Calu3 (cell line): Measurements from ENCODE around the gene SMIM24. TPM values are rescaled to one million over a fixed set of nuclear protein-coding genes. Genes with fewer than 3 reads are reported as not detected.
A peak's percentile ranks its signal among the peaks of the same experiment; 100 is the strongest.

ENCODE experiments used
- BruUV-seq: library from RNA; stranded (reverse); fragments of 400-500 nt; replicated peaks from 2 replicates; lab custom pipeline; 2021; lab: Mats Ljungman, UMichigan
- CTCF ChIA-PET: fragments of 300-600 bp; sonication (Branson Sonifier 250); formaldehyde crosslinking; loops from one replicate; lab custom pipeline; 2022; ENCODE audit warnings: antibody characterized with exemption; lab: Charles Lee
- DNase-seq: peaks from one replicate; pipeline ENCODE4 v3.0.0; 2022
- H3K27ac Mint-ChIP-seq: one replicate; pipeline ENCODE4 v1.8.0; 2022; ENCODE audit warnings: mixed read lengths; ENCODE audit not compliant: unreplicated experiment
- H3K27me3 Mint-ChIP-seq: one replicate; pipeline ENCODE4 v1.8.0; 2022; ENCODE audit warnings: mixed read lengths; ENCODE audit not compliant: unreplicated experiment
- H3K36me3 Mint-ChIP-seq: one replicate; pipeline ENCODE4 v1.8.0; 2022; ENCODE audit warnings: mild to moderate bottlenecking, moderate library complexity, mixed read lengths; ENCODE audit not compliant: insufficient read depth, unreplicated experiment
- H3K4me1 Mint-ChIP-seq: one replicate; pipeline ENCODE4 v1.8.0; 2022; ENCODE audit warnings: mild to moderate bottlenecking, low read depth, mixed read lengths; ENCODE audit not compliant: unreplicated experiment
- H3K4me3 Mint-ChIP-seq: one replicate; pipeline ENCODE4 v1.8.0; 2022; ENCODE audit warnings: mild to moderate bottlenecking, low read depth, moderate library complexity, mixed read lengths; ENCODE audit not compliant: unreplicated experiment
- H3K9me3 Mint-ChIP-seq: one replicate; pipeline ENCODE4 v1.8.0; 2022; ENCODE audit warnings: low read depth, mixed read lengths; ENCODE audit not compliant: unreplicated experiment
- intact Hi-C: fragments of 100-400 bp; cut with micrococcal nuclease; formaldehyde crosslinking; loops from one replicate; pipeline ENCODE4 v1.10.0; 2022; ENCODE audit not compliant: unreplicated experiment
- total RNA-seq: library from RNA; stranded (reverse); gene quantifications from 2 replicates; pipeline ENCODE4 v1.2.3, GENCODE V29; 2022
- TF ChIP-seq, protein P1 (sequence below): fragments of 200-600 bp; IDR thresholded peaks from one replicate; pipeline ENCODE4 v1.8.0; 2022; ENCODE audit warnings: antibody characterized with exemption; ENCODE audit not compliant: unreplicated experiment

Gene SMIM24
- total RNA-seq, 1 experiment from 2014 or later: 1.5 TPM

DNA sequence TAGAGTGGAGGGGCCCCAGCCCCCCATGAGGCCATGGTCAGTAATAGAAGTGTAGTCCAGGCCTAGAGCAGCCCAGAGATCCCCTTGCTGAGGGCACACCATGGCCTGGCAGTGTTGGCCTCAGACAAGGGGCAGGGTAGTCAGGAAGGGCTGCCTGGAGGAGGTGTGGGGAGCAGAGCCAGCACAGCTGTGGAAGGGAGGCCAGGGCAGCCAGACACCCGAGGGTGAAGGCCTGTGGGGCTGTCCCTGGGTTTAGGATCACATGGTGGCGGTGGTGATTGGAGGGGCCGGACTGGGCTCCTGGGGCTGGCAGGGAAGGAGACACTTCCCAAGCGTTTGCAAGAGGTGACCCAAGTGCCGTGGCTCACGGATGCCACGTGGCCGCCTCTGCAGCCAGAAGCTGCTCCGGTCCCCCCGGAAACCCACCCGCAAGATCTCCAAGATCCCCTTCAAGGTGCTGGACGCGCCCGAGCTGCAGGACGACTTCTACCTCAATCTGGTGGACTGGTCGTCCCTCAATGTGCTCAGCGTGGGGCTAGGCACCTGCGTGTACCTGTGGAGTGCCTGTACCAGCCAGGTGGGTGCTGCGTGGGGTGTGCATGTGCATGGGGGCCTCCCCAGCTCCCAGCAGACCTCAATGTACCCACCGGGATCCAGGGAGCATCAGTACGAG, 47.0 kb upstream of the SMIM24 start:
- H3K4me1 Mint-ChIP-seq: no peaks in the 10 kb centered on the region
- H3K4me3 Mint-ChIP-seq: no peak overlapping the region
- CTCF ChIA-PET: interaction anchor here (0.6 kb wide), 1 partner anchor 31 kb away, joined by 3 read pairs; no protein-coding TSS in a partner anchor
- BruUV-seq: no TSS peak
- peaks cover 23% of the 10 kb centered on the region for H3K36me3 Mint-ChIP-seq
- H3K9me3 Mint-ChIP-seq: no peaks in the 10 kb centered on the region
- TF ChIP-seq, protein P1, sequence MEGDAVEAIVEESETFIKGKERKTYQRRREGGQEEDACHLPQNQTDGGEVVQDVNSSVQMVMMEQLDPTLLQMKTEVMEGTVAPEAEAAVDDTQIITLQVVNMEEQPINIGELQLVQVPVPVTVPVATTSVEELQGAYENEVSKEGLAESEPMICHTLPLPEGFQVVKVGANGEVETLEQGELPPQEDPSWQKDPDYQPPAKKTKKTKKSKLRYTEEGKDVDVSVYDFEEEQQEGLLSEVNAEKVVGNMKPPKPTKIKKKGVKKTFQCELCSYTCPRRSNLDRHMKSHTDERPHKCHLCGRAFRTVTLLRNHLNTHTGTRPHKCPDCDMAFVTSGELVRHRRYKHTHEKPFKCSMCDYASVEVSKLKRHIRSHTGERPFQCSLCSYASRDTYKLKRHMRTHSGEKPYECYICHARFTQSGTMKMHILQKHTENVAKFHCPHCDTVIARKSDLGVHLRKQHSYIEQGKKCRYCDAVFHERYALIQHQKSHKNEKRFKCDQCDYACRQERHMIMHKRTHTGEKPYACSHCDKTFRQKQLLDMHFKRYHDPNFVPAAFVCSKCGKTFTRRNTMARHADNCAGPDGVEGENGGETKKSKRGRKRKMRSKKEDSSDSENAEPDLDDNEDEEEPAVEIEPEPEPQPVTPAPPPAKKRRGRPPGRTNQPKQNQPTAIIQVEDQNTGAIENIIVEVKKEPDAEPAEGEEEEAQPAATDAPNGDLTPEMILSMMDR: no peak
- no peak overlapping the region for H3K27ac Mint-ChIP-seq
- intact Hi-C loops: no loop called here
- no peak for DNase-seq
- H3K27me3 Mint-ChIP-seq: no peaks in the 10 kb centered on the region

DNA sequence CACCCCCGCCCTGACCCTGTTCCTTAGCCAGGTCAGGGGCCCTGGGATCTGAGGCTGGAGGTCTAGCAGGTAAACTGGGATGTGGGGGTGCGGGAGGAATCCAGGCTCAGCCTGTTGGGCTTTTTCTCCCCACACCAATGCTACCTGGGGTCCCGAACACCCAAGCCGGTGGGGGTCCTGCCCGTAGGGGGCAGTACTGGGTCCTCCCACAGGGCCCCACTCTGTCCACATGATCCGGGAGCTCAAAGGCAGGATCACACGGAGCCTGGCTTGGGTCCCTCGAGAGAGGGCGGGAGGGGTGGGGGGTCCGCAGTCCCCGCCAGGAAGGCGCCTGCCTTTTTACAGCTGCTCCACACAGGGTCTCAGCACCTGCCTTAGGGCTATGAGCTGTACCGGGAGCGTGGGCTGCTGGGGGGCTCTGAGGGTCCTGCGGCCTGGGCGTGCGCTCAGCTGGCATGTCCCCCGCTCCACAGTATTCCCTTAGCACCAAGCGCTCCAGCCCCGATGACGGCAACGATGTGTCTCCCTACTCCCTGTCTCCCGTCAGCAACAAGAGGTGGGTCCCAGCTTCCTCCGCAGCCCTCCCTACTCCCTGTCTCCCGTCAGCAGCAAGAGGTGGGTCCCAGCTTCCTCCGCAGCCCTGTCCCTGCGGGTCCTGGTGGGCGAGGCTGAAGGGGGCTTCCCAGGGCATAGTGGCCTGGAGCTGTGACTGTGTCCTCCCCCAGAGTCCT, 46.3 kb upstream of the SMIM24 start:
- H3K4me1 Mint-ChIP-seq: no peaks in the 10 kb centered on the region
- DNase-seq: no peak
- TF ChIP-seq, protein P1: peak; percentile 25
- H3K36me3 Mint-ChIP-seq: peaks cover 23% of the 10 kb centered on the region
- no TSS peak for BruUV-seq
- CTCF ChIA-PET: interaction anchor here (0.9 kb wide), 1 partner anchor 10 kb away, joined by 3 read pairs; no protein-coding TSS in a partner anchor
- intact Hi-C loops: no loop called here
- no peaks in the 10 kb centered on the region for H3K27me3 Mint-ChIP-seq
- H3K27ac Mint-ChIP-seq: no peak overlapping the region
- H3K4me3 Mint-ChIP-seq: no peak overlapping the region
- no peaks in the 10 kb centered on the region for H3K9me3 Mint-ChIP-seq

DNA sequence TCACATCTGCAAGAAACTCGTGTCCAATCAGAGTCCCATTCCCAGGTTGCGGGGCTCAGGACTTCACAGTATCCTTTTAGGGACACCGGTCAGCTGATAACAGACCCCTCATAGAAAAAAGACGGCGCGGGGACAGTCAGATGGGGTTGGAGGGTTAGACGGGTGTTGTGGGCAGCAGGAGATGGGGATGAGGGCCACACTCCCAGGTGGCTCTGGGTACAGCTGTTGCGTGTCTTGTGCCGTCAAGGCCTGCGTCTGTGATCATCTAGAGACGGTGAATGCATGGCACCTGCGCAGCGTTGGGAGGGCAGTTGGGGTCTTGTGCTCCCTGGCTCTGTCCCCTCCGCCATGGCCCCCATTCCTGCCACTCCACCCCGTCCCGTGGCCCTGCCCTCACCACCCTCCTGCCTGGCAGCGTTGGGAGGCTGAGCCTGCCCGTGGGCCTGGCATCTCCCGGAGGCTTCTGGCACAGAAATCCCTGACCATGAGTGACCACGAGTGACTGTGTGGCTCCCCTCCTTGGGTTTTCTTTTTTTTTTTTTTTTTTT, 44.7 kb upstream of the SMIM24 start:
- H3K4me1 Mint-ChIP-seq: no peaks in the 10 kb centered on the region
- no TSS peak for BruUV-seq
- CTCF ChIA-PET: no interaction called here
- no peaks in the 10 kb centered on the region for H3K9me3 Mint-ChIP-seq
- no peak overlapping the region for H3K4me3 Mint-ChIP-seq
- DNase-seq: no peak
- intact Hi-C loops: no loop called here
- TF ChIP-seq, protein P1: no peak
- peaks cover 19% of the 10 kb centered on the region for H3K36me3 Mint-ChIP-seq
- H3K27me3 Mint-ChIP-seq: no peaks in the 10 kb centered on the region
- no peak overlapping the region for H3K27ac Mint-ChIP-seq

DNA sequence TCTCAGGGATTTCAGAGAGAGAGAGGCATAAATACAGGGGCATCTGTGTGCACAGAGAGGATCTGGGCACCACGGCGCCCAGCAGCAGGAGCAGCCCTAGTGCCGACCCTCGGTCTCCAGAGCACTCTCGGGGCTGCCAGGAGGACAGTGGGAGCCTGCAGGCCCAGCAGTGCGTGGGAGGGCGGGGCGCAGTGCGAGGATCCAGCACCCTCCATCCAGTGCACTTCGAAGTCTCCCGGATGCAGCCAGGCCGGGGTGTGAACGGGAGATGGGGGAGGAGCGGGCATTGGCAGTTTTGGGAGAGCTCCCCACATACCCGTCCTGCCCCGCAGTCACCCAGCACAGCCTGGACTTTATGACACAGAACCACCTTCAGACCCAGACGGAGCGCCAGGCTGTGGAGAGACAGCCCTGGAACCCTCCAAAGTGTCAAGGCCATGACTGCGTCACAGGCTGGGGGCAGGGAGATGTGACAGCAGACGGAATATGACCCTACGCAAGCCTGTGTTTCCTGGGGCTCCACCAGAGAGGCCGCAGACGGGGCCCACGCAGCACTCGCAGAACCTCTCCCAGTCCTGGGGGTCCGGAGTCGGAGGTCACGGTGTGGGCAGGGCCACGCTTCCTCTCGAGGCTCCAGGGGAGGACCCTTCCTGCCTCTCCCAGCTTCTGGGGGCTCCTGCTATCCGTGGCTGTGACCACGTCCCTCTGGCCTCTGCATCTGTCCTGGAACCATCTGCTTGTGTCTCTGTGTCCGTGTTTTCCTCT, 43.9 kb upstream of the SMIM24 start:
- Mint-ChIP-seq H3K4me1 (no peaks in the 10 kb centered on the region), H3K36me3 (peaks cover 19% of the 10 kb centered on the region), H3K9me3 (no peaks in the 10 kb centered on the region), H3K4me3 (no peak overlapping the region), H3K27me3 (no peaks in the 10 kb centered on the region), H3K27ac (no peak overlapping the region)
- intact Hi-C loops: no loop called here
- no peak for DNase-seq
- CTCF ChIA-PET: no interaction called here
- TF ChIP-seq, protein P1: no peak
- no TSS peak for BruUV-seq
